K562 treated with DMSO at 1 percent for 24 hours (cell line): ENCODE results near the gene METTL8. TPM values are rescaled to one million over a fixed set of nuclear protein-coding genes. Genes with fewer than 3 reads are reported as not detected.

Experiments
- total RNA-seq: library from RNA; unstranded; fragments of 300-600 nt; gene quantifications from 2 replicates; pipeline ENCODE4 v1.2.3, GENCODE V29; 2022; ENCODE audit warnings: low read depth; ENCODE audit not compliant: insufficient read depth

METTL8 gene, protein sequence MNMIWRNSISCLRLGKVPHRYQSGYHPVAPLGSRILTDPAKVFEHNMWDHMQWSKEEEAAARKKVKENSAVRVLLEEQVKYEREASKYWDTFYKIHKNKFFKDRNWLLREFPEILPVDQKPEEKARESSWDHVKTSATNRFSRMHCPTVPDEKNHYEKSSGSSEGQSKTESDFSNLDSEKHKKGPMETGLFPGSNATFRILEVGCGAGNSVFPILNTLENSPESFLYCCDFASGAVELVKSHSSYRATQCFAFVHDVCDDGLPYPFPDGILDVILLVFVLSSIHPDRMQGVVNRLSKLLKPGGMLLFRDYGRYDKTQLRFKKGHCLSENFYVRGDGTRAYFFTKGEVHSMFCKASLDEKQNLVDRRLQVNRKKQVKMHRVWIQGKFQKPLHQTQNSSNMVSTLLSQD
- total RNA-seq: 6.9 and 14.2 TPM in 2 replicates

DNA sequence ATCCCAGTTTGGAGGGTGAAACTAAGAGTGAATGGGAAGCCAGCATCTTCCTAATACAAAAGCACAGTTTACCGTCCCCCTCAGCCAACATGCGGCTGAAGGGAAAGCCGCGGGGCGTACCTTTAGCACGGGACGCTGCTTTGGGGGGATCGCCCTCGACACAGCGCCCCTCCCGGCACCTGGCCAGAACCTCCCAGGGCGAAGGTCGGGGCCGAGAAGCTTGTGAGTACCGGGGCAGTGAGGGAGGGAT lies at the start of gene METTL8:
TSS of gene METTL8 (minus strand) at position 228 of the 250 bp plus-strand sequence. CDS start 41,805 bp downstream, outside the sequence.

GRCh38 chr2:171434013-171434989 lies 511 bp upstream of the METTL8 start, which contains the start of gene DCAF17:
DCAF17 (plus strand) TSS chr2:171434226; CDS start chr2:171434578, 352 bp downstream.

Other genes with a start within 250 kb of the METTL8 start
- 7.1 and 7.3 TPM in 2 replicates for gene DCAF17, start 236 bp upstream of the METTL8 start, total RNA-seq
- gene CYBRD1, start 88.5 kb upstream of the METTL8 start, total RNA-seq: 8.8 and 15.2 TPM in 2 replicates